AG09309 (cell line): ENCODE measurements around the gene RNF145.

Source experiments
- DNase-seq: peaks from one replicate; pipeline ENCODE4 v3.0.0-alpha.2; 2010; ENCODE audit warnings: low read depth
- H3K4me3 ChIP-seq: 2 replicates; pipeline ENCODE4 v1.5.1; 2011; ENCODE audit warnings: mild to moderate bottlenecking, low read depth, low read length, moderate library complexity; ENCODE audit not compliant: control insufficient read depth
- TF ChIP-seq, protein P1 (sequence below): IDR thresholded peaks from 2 replicates; pipeline ENCODE4 v1.5.1; 2011; ENCODE audit warnings: mild to moderate bottlenecking, low read depth, low read length, inconsistent platforms; ENCODE audit not compliant: insufficient read depth, control insufficient read depth; ENCODE audit errors: missing control alignments

The RNF145 gene, protein sequence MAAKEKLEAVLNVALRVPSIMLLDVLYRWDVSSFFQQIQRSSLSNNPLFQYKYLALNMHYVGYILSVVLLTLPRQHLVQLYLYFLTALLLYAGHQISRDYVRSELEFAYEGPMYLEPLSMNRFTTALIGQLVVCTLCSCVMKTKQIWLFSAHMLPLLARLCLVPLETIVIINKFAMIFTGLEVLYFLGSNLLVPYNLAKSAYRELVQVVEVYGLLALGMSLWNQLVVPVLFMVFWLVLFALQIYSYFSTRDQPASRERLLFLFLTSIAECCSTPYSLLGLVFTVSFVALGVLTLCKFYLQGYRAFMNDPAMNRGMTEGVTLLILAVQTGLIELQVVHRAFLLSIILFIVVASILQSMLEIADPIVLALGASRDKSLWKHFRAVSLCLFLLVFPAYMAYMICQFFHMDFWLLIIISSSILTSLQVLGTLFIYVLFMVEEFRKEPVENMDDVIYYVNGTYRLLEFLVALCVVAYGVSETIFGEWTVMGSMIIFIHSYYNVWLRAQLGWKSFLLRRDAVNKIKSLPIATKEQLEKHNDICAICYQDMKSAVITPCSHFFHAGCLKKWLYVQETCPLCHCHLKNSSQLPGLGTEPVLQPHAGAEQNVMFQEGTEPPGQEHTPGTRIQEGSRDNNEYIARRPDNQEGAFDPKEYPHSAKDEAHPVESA

DNA sequence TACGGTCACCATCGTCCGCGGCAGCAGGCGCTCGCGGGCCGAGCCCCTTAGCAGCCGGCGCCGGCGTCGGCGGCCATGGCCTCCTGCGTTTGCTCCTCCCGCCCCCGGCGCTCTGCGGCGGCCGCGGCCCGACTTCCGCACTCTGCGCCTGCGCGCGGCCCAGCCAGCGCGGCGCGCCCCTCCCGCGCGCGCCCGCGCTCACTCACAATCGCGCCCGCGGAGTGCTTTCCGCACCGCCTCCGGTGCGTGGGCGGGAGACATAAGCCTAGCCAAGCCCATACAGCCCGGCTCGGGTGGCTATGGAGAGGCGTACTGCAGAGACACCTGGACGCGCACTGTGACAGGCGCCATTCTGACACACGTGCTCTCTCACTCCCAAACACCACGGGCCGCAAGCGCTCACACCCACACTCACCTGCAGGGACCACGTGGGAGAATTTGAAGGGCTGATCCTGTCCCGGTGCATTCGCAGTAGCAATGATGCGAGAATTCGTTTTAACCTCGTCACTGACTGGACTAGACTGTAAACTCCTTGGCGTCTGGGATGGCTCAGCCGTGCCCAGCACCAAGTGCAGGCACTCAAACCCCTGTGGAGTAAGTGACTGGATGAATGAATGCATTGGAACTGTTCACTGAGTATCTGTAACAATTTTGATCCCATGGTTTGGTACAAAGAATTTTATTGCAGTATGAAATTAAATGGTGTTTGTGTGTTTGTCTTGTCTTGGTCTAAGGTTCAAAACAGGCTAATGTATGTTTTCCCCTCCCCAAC lies at the start of gene RNF145:
TSS of gene RNF145 (minus strand) at position 116 of the 772 bp plus-strand sequence. CDS start 5,936 bp downstream, outside the sequence.
- TF ChIP-seq, protein P1, sequence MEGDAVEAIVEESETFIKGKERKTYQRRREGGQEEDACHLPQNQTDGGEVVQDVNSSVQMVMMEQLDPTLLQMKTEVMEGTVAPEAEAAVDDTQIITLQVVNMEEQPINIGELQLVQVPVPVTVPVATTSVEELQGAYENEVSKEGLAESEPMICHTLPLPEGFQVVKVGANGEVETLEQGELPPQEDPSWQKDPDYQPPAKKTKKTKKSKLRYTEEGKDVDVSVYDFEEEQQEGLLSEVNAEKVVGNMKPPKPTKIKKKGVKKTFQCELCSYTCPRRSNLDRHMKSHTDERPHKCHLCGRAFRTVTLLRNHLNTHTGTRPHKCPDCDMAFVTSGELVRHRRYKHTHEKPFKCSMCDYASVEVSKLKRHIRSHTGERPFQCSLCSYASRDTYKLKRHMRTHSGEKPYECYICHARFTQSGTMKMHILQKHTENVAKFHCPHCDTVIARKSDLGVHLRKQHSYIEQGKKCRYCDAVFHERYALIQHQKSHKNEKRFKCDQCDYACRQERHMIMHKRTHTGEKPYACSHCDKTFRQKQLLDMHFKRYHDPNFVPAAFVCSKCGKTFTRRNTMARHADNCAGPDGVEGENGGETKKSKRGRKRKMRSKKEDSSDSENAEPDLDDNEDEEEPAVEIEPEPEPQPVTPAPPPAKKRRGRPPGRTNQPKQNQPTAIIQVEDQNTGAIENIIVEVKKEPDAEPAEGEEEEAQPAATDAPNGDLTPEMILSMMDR: no peak
- H3K4me3 ChIP-seq: peak within 1 kb of the TSS; percentile 70
- DNase-seq: peak; percentile 47

DNA sequence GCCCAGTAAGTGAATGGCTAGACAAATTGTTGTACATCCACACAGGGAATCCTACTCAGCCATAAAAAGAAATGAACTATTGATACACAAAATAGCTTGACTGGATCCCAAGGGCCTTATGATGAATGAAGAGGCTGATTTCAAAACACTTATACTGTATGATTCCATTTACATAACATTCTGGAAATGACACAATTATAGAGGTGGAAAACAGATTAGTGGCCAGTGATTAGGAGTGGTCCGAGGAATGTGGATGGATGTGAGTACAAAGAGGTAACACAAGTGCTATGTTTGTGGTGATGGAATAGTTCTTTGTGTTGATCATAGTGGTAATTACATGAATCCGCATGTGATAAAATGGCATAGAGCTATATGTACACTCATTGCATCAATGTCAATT lies 49.0 kb upstream of the RNF145 start:
- TF ChIP-seq, protein P1: no peak
- DNase-seq: no peak

DNA sequence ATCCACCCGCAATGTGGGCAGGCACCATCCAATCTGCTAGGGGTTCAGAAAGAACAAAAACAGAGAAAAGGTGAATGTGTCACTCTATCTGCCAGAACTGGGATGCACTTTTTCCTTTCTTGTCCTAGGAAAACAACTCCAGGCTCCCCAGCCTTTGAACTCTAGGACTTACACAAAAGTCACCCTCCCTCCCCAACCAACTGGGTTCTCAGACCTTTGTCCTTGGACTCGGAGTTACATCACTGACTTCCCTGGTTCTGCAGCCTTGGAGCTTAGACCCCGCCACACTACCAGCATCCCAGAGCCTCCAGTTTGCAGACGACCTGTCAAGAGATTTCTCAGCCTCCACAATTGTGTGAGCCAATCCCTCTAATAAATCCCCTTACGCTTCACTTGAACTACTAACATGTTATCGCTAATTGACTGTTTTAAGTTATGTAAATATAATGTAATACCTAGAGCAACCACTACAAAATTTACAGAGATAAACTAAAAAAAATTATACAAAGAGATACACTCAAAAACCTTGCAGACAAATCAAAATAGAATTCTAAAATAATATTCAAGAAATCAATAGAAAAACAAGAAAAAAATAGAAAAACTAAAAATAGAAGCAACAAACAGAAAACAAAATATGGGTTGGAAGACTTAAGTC lies 48.4 kb upstream of the RNF145 start:
- no peak overlapping the region for H3K4me3 ChIP-seq
- TF ChIP-seq, protein P1: no peak
- no peak for DNase-seq

More for the DNA sequence above, 49.0 kb upstream of the RNF145 start:
- no peak overlapping the region for H3K4me3 ChIP-seq

DNA sequence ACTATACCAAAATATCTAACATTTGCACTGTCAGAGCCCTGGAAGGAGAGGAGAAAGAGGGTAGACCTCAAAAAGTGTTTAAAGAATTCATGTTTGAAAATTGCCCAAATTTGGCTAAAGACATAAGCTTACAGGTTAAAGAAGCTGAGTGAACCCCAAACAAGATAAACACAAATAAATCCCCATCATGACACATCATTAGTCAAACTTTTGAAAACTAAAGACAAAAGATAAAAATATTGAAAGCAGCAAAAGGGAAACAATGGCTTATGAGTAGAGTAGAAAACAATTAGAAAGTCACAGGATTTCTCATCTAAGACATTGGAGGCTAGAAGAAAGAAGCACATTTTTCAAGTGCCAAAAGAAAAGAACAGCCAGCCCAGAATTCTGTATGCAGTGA lies 47.7 kb upstream of the RNF145 start:
- no peak for DNase-seq
- TF ChIP-seq, protein P1: no peak
- H3K4me3 ChIP-seq: no peak overlapping the region

DNA sequence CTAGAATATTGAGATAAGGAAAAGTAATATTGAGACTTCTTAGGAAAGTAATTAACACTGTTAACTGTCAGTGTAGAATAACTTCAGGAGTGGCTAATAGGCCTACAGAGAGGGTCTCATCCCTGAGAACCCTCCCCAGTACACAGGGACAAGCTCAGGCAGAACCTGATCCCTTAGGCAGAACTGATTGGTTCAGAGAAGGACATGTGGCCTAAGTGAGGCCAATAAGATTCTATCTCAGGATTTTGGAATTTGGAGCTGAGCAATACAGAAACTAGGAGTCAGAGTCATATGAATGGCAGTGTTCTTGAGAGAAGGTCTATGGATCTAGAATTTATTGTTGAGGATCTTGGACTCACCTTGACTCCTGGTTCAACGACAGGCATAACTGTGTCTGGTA lies 42.8 kb upstream of the RNF145 start:
- DNase-seq: no peak
- no peak overlapping the region for H3K4me3 ChIP-seq
- TF ChIP-seq, protein P1: no peak

DNA sequence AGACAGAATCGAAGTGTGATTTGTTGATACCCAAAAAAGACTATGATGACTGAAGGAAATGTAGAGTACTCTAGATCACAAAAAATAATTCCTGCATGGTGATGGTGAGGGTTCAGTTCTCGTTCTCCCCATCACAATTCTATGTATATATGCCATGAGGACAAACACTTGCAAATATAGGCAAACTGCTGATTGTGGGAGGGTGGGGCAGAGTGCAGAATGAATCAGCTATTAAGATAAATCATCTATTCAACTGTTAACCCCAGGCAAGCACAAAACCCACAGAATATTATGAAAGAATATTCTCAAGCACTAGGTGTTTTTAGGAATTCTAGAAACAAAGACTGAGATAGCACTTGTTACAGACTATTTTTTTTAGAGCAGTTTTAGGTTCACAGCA lies 39.8 kb upstream of the RNF145 start:
- no peak for DNase-seq
- H3K4me3 ChIP-seq: no peak overlapping the region
- TF ChIP-seq, protein P1: no peak
